CD14-positive monocyte (primary cell): ENCODE results near the gene COG2. TPM values are rescaled to one million over a fixed set of nuclear protein-coding genes. Genes with fewer than 3 reads are reported as not detected.

ENCODE experiments used
- DNase-seq, 3 donors: peaks; one replicate each; pipeline ENCODE4 v3.0.0-alpha.2; 2011 to 2022
- H2AFZ ChIP-seq: 2 replicates; pipeline ENCODE4 v1.6.0; 2012; ENCODE audit warnings: mild to moderate bottlenecking, low read depth, low read length, inconsistent platforms; ENCODE audit not compliant: insufficient read depth, poor library complexity, severe bottlenecking
- H3K27ac ChIP-seq, 2 donors: 1 replicate in 1 of 2; 2 replicates in 1 of 2; pipeline ENCODE4 v1.5.1; 2012 to 2013; ENCODE audit warnings: low read length in 2 of 2, control low read depth in 1 of 2, inconsistent platforms in 1 of 2, low read depth in 1 of 2, mild to moderate bottlenecking in 1 of 2
- H3K27me3 ChIP-seq, 2 donors: one replicate each; pipeline versions ENCODE4 v1.6.0 to v1.6.1; 2011 to 2013; ENCODE audit warnings: low read length in 2 of 2; ENCODE audit not compliant: control insufficient read depth in 2 of 2, insufficient read depth in 2 of 2
- H3K36me3 ChIP-seq, 2 donors: replicated peaks in 1 of 2; 1 replicate in 1 of 2; 2 replicates in 1 of 2; pipeline versions ENCODE4 v1.5.1 to v1.6.1; 2012 to 2013; ENCODE audit warnings: low read length in 2 of 2, control low read depth in 1 of 2, inconsistent platforms in 1 of 2, mild to moderate bottlenecking in 1 of 2; ENCODE audit not compliant: insufficient read depth in 2 of 2, control insufficient read depth in 1 of 2
- H3K4me1 ChIP-seq, 2 donors: 1 replicate in 1 of 2; 2 replicates in 1 of 2; pipeline versions ENCODE4 v1.5.1 to v1.6.1; 2012 to 2013; ENCODE audit warnings: low read length in 2 of 2, control low read depth in 1 of 2, inconsistent platforms in 1 of 2, mild to moderate bottlenecking in 1 of 2, moderate library complexity in 1 of 2; ENCODE audit not compliant: insufficient read depth in 2 of 2, control insufficient read depth in 1 of 2
- H3K4me2 ChIP-seq: replicated peaks from 2 replicates; pipeline ENCODE3; 2012; ENCODE audit warnings: low read length, moderate library complexity, mild to moderate bottlenecking; ENCODE audit not compliant: poor library complexity, severe bottlenecking; ENCODE audit errors: extremely low read depth
- H3K4me3 ChIP-seq, 3 experiments: fragments of 200-600 bp in 1 of 3; sonication (generic) in 1 of 3; replicated peaks in 1 of 3; 1 replicate in 2 of 3; 2 replicates in 1 of 3; pipeline ENCODE4 v1.5.1; 2011 to 2013; ENCODE audit warnings: low read length in 3 of 3, mild to moderate bottlenecking in 3 of 3, control low read depth in 2 of 3, low read depth in 2 of 3, inconsistent platforms in 1 of 3, moderate library complexity in 1 of 3
- H3K79me2 ChIP-seq: 2 replicates; pipeline ENCODE4 v1.6.0; 2012; ENCODE audit warnings: mild to moderate bottlenecking, control low read depth, inconsistent platforms, low read length, moderate library complexity; ENCODE audit not compliant: insufficient read depth
- H3K9ac ChIP-seq: 2 replicates; pipeline ENCODE4 v1.6.0; 2017; ENCODE audit warnings: low read length, mild to moderate bottlenecking; ENCODE audit not compliant: insufficient read depth, poor library complexity, severe bottlenecking
- H3K9me3 ChIP-seq, 2 donors: replicated peaks in 1 of 2; 1 replicate in 1 of 2; 2 replicates in 1 of 2; pipeline versions ENCODE4 v1.5.1 to v1.6.1; 2012 to 2013; ENCODE audit warnings: low read length in 2 of 2, control low read depth in 1 of 2; ENCODE audit not compliant: control insufficient read depth in 1 of 2, insufficient read depth in 1 of 2
- H4K20me1 ChIP-seq: 2 replicates; pipeline ENCODE4 v1.6.0; 2012; ENCODE audit warnings: mild to moderate bottlenecking, low read length, control low read depth, moderate library complexity; ENCODE audit not compliant: insufficient read depth
- H3K27ac Mint-ChIP-seq, 7 donors: one replicate each; pipeline ENCODE4 v1.8.0; 2020; ENCODE audit warnings: mild to moderate bottlenecking in 7 of 7, mixed read lengths in 7 of 7, moderate library complexity in 6 of 7, inconsistent platforms in 2 of 7
- H3K27me3 Mint-ChIP-seq, 3 donors: one replicate each; pipeline ENCODE4 v1.8.0; 2021 to 2022; ENCODE audit warnings: low read depth in 3 of 3, mild to moderate bottlenecking in 3 of 3, mixed read lengths in 3 of 3, moderate library complexity in 3 of 3, inconsistent platforms in 1 of 3
- H3K36me3 Mint-ChIP-seq, 2 donors: one replicate each; pipeline ENCODE4 v1.8.0; 2020; ENCODE audit warnings: mixed read lengths in 2 of 2, inconsistent platforms in 1 of 2, mild to moderate bottlenecking in 1 of 2
- H3K4me1 Mint-ChIP-seq: one replicate; pipeline ENCODE4 v1.8.0; 2020; ENCODE audit warnings: mild to moderate bottlenecking, mixed read lengths
- H3K4me3 Mint-ChIP-seq, 2 donors: one replicate each; pipeline ENCODE4 v1.8.0; 2020; ENCODE audit warnings: mild to moderate bottlenecking in 2 of 2, mixed read lengths in 2 of 2, moderate library complexity in 1 of 2
- H3K9me3 Mint-ChIP-seq, 7 donors: one replicate each; pipeline ENCODE4 v1.8.0; 2020 to 2022; ENCODE audit warnings: mixed read lengths in 7 of 7, mild to moderate bottlenecking in 6 of 7, moderate library complexity in 6 of 7, inconsistent platforms in 2 of 7
- CTCF ChIP-seq: fragments of 200-600 bp; IDR thresholded peaks from one replicate; pipeline ENCODE4 v1.8.0; 2022; ENCODE audit warnings: antibody characterized with exemption, mild to moderate bottlenecking
- WGBS: methylation state at CpG from one replicate; pipeline ENCODE4 v1.1.5; 2013; ENCODE audit warnings: missing lambda C conversion rate; ENCODE audit not compliant: insufficient coverage; 5-methylcytosine and 5-hydroxymethylcytosine counted together
- intact Hi-C, 2 donors: fragments of 100-400 bp; cut with micrococcal nuclease; formaldehyde crosslinking; loops; one replicate each; pipeline versions ENCODE4 v1.15.0 to v1.15.1; 2023
- polyA plus RNA-seq, 3 donors: library from polyadenylated mRNA; depleted of rRNA in 1 of 3; unstranded in 2 of 3; stranded (reverse) in 1 of 3; fragments of 300-500 nt in 2 of 3; fragments of >200 nt in 1 of 3; fragmentation: Illumina TruSeq in 2 of 3; gene quantifications; 1 replicate in 2 of 3; 2 replicates in 1 of 3; pipeline ENCODE4 v1.2.3, GENCODE V29; 2012 to 2021

Gene COG2
- polyA plus RNA-seq, 3 donors = 16.7 to 30.4 (median 24.7) TPM

DNA sequence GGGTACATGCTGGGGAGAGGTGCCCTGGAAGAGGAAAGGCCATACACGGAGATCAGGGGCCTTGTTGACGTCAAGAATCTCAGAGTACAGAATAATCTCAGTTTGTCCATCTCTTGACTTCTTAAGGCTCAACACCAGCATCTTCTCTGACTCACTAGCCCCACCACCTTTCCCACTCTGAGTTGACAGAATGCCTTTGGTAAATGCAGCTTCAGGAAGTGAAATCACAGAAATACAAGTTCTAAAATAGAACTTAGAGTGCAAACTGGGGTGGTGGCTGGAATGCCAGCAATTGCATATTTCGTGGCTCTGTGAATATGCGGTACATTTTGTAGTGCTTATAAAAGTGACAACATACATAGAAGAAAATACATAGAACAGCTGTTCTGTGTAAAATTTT, 1.6 kb downstream of the COG2 start:
- intact Hi-C loops = loop anchor here in 1 of 2 donors (10.0 kb wide), 1 partner anchor 691 kb away; the partner anchor contains the start of genes EXOC8 and SPRTN
- Mint-ChIP-seq H3K4me1 (peaks cover 47% of the 10 kb centered on the region), H3K27ac (peak overlapping the region in 1 of 7 donors; percentile 46), H3K27me3 (peaks cover 7 to 11% (median 8%) of the 10 kb centered on the region in 3 donors), H3K9me3 (peaks cover 0 to 3% (median 0%) of the 10 kb centered on the region in 7 donors), H3K36me3 (peaks cover 10 to 13% of the 10 kb centered on the region in 2 donors), H3K4me3 (peak overlapping the region in 1 of 2 donors; percentile 13)
- WGBS = 100% methylated on average over 1 of the region's 4 CpGs
- Histone ChIP-seq H3K4me3 (peak overlapping the region in 1 of 3 experiments; percentile 91), H3K79me2 (peaks cover 65% of the 10 kb centered on the region), H3K9me3 (no peaks in the 10 kb centered on the region), H3K27me3 (peaks cover 2 to 6% of the 10 kb centered on the region in 2 donors), H3K36me3 (peaks cover 2 to 16% of the 10 kb centered on the region in 2 donors), H3K4me1 (peaks cover 28 to 36% of the 10 kb centered on the region in 2 donors), H3K9ac (no peak overlapping the region), H3K27ac (peak overlapping the region in 1 of 2 donors; percentile 12), H3K4me2 (peak overlapping the region; percentile 86), H4K20me1 (peaks cover 58% of the 10 kb centered on the region), H2AFZ (no peak overlapping the region)
- no peak for TF ChIP-seq CTCF
- no peak for DNase-seq

- Histone ChIP-seq H3K4me3 (no peak overlapping the region), H3K9me3 (no peaks in the 10 kb centered on the region), H3K4me2 (no peak overlapping the region), H3K36me3 (peaks cover 2 to 16% of the 10 kb centered on the region in 2 donors), H3K27me3 (no peaks in the 10 kb centered on the region), H3K4me1 (peaks cover 22 to 29% of the 10 kb centered on the region in 2 donors), H3K9ac (no peak overlapping the region), H4K20me1 (peaks cover 86% of the 10 kb centered on the region), H2AFZ (no peak overlapping the region), H3K27ac (no peak overlapping the region), H3K79me2 (peaks cover 94% of the 10 kb centered on the region)
- intact Hi-C loops = loop anchor here in 1 of 2 donors (10.0 kb wide), 1 partner anchor 688 kb away; the partner anchor contains the start of genes EXOC8 and SPRTN
- no peak overlapping the region for H3K4me3 Mint-ChIP-seq
- no peaks in the 10 kb centered on the region for H3K27me3 Mint-ChIP-seq
- DNase-seq = no peak
- no peak for TF ChIP-seq CTCF
- peaks cover 0 to 1% (median 0%) of the 10 kb centered on the region in 7 donors for H3K9me3 Mint-ChIP-seq
- H3K4me1 Mint-ChIP-seq = peaks cover 40% of the 10 kb centered on the region
- peaks cover 10 to 16% of the 10 kb centered on the region in 2 donors for H3K36me3 Mint-ChIP-seq
- H3K27ac Mint-ChIP-seq = no peak overlapping the region
- 100% methylated on average over 1 of the region's 4 CpGs for WGBS
Measured at GRCh38 chr1:230646710-230647302, 4.5 kb downstream of the COG2 start.
